Astrocyte of the cerebellum (primary cell): ENCODE data around the gene STAT6.
"Not testable (repeated sequence)": the region's sequence is repeated elsewhere in the genome, so short reads cannot be mapped to it uniquely, and the experiment has no call there.

Experiments used
- DNase-seq: peaks from one replicate; pipeline ENCODE4 v3.0.0-alpha.2; 2011; ENCODE audit warnings: low read depth
- H3K4me3 ChIP-seq: 2 replicates; pipeline ENCODE4 v1.5.1; 2011; ENCODE audit warnings: mild to moderate bottlenecking, low read depth, low read length, moderate library complexity
- in situ Hi-C: cut with HindIII; loops from 2 replicates; pipeline ENCODE4 v1.10.0; 2017; ENCODE audit warnings: low sequenced_read_pairs
- TF ChIP-seq, protein P1 (sequence below): IDR thresholded peaks from 2 replicates; pipeline ENCODE4 v1.5.1; 2012; ENCODE audit warnings: low read length, low read depth, moderate library complexity, mild to moderate bottlenecking; ENCODE audit errors: missing control alignments

STAT6 gene

DNA sequence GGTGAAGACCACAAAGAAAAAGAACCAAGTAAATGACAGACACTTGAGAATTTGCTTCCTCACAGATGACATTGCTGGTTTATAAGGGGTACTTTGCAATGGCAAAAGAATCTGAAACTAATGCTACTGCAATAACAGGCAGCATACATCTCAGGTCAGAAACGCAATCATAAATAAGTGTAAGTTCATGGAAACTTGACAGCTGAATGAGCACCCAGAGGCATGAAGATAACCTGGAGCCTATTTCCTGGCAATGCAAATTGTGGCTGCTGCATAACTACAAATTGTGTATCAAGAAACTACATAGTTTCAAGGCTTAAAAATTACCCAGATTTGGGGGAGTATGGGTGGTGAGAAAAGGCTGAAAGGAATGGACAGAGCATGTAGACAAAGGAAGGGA is 52.7 kb downstream of the STAT6 start:
- in situ Hi-C loops: no loop called here
- no peak for DNase-seq
- H3K4me3 ChIP-seq: no peak overlapping the region
- TF ChIP-seq, protein P1, sequence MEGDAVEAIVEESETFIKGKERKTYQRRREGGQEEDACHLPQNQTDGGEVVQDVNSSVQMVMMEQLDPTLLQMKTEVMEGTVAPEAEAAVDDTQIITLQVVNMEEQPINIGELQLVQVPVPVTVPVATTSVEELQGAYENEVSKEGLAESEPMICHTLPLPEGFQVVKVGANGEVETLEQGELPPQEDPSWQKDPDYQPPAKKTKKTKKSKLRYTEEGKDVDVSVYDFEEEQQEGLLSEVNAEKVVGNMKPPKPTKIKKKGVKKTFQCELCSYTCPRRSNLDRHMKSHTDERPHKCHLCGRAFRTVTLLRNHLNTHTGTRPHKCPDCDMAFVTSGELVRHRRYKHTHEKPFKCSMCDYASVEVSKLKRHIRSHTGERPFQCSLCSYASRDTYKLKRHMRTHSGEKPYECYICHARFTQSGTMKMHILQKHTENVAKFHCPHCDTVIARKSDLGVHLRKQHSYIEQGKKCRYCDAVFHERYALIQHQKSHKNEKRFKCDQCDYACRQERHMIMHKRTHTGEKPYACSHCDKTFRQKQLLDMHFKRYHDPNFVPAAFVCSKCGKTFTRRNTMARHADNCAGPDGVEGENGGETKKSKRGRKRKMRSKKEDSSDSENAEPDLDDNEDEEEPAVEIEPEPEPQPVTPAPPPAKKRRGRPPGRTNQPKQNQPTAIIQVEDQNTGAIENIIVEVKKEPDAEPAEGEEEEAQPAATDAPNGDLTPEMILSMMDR: no peak

DNA sequence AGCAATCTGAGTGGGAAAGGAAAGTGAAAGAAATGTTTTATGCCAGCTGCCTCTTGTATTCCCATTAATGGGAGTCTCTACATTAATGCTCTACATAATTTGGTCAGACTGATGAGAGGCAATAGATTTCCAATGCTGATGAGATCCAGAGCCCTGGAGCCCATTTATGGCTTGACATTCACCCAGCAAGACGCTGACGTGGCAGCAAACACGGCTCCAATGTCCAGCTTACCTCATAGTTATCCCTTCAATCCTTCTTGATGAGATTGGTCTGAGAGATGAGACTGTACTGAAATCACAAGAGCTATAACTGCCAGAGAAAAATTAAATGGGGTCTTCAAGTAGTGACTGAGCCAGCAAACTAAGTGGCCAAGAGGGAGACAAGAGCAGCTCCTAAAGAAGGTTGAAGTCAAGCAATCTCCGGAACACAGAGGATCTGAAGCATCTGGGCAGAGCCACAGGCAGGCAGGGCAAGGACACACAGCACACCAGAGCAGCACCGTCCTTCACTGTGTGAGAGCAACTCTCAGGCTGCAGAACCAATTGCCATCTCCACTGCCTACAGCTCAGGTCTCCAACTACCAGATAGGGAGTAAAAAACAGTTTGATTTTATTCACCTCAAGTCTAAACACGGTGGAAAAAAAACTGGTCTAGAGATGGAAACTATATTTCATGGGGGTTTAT is 54.0 kb downstream of the STAT6 start:
- TF ChIP-seq, protein P1: no peak
- no peak for DNase-seq
- in situ Hi-C loops: no loop called here
- H3K4me3 ChIP-seq: no peak overlapping the region

DNA sequence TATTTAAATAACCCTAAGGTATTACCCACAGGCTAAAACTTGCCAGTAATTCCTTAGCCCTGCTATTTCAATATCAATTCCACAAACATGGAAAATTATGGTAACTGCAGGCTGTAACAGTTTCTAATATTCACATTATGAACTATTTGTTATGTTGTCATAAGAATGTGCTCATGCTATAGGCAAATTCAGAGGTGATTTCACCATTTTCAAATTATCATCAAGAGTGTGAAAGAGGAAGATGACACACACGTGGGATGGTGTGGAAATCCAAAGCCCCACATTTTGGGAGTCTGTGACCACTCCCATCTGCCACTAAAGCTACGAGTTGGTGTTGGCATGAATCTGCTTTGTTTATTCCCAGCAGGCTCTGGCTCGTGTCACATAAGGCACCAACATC is 55.3 kb downstream of the STAT6 start:
- TF ChIP-seq, protein P1: no peak
- in situ Hi-C loops: no loop called here
- DNase-seq: no peak
- no peak overlapping the region for H3K4me3 ChIP-seq

DNA sequence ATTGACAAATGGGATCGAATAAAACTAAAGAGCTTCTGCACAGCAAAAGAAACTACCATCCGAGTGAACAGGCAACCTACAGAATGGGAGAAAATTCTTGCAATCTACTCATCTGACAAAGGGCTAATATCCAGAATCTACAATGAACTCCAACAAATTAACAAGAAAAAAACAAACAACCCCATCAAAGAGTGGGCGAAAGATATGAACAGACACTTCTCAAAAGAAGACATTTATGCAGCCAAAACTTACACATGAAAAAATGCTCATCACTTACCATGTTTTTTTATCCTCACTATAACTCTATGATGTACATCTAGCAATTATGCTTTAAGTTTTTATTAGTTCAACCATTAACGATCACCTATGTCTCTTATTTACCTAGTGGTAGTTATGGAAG is 57.3 kb downstream of the STAT6 start:
- in situ Hi-C loops, H3K4me3 ChIP-seq, DNase-seq: not testable (repeated sequence)

DNA sequence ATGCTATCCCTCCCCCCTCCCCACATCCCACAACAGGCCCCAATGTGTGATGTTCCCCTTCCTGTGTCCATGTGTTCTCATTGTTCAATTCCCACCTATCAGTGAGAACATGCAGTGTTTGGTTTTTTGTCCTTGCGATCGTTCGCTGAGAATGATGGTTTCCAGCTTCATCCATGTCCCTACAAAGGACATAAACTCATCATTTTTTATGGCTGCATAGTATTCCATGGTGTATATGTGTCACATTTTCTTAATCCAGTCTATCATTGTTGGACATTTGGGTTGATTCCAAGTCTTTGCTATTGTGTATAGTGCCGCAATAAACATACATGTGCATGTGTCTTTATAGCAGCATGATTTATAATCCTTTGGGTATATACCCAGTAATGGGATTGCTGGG is 58.0 kb downstream of the STAT6 start:
- in situ Hi-C loops, DNase-seq, H3K4me3 ChIP-seq: not testable (repeated sequence)

DNA sequence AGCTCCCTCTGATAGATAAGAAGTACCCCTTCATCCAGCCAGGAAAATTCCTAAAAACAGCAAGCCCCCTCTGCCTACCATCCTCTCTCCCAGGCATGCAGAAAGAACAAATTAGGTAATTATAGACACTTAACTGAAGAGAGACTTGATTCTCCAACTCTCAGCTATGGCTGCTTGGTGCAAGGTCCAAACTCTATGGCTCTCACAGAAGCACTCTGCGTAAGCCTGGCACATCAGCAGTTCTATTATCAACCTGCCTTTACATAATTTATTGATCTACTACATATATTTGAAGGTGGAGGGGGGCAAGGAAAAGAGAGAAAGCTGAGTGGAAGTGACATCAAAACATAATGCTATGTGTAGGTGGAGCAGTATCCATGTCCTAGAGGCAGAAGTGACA is 60.2 kb downstream of the STAT6 start:
- TF ChIP-seq, protein P1: no peak
- in situ Hi-C loops: no loop called here

DNA sequence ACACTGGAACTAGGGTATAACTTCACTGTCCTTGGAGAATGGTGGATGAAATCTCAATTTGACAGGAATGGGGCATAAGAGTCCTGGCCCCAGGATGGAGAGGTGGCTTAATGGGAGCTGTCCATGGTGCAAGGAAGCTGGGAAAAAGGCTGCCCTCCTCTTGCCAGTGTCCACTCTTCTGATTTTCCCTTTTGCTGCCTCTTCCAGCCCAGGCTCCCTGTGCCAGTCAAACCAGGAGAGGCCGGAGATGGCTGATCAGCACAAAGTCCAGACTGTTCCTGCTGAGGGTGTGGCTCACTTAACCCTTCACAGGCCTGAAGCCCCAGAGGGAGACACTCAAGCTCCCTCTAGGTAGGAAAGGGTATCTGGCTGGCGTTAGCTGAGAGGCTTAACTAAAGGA is 61.3 kb downstream of the STAT6 start, which contains the start of gene MYO1A:
MYO1A (minus strand) TSS at position 240 of the 400 bp plus-strand sequence. CDS start 1,806 bp downstream, outside the sequence.
- H3K4me3 ChIP-seq: no peak within 1 kb of the TSS
- TF ChIP-seq, protein P1: no peak
- in situ Hi-C loops: no loop called here
- DNase-seq: no peak

More for the DNA sequence above, 60.2 kb downstream of the STAT6 start:
- no peak overlapping the region for H3K4me3 ChIP-seq
- no peak for DNase-seq

DNA sequence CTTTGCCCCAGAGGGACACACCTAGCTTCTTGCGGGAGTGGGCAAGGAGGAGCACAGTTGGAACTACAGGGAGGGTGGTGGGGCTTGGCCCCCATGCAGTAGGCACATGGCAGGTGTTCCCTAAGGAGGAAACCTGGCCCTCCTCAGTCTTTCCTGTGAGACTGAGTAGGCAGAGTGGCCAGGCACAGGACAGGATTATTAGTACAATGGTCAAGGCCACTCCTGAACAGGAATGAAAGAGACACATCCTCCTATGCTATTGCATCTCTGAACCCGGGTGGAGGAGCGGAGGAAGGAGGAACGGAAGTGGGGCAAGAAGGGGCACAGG is 62.1 kb downstream of the STAT6 start:
- in situ Hi-C loops: no loop called here
- TF ChIP-seq, protein P1: no peak
- H3K4me3 ChIP-seq: no peak overlapping the region
- DNase-seq: no peak
